A204.1 (cell line): ENCODE data around the gene VANGL1.

ENCODE experiments used
- FAIRE-seq: peaks from 2 replicates; lab custom pipeline; 2012; peaks lifted over from hg19 to GRCh38; lab: Jason Lieb, UNC

VANGL1 gene

GRCh38 chr1:115669002-115669673 is 27.4 kb downstream of the VANGL1 start:
- FAIRE-seq, result no peak

- no peak for FAIRE-seq
Observed at GRCh38 chr1:115669886-115670285, 28.1 kb downstream of the VANGL1 start.

DNA sequence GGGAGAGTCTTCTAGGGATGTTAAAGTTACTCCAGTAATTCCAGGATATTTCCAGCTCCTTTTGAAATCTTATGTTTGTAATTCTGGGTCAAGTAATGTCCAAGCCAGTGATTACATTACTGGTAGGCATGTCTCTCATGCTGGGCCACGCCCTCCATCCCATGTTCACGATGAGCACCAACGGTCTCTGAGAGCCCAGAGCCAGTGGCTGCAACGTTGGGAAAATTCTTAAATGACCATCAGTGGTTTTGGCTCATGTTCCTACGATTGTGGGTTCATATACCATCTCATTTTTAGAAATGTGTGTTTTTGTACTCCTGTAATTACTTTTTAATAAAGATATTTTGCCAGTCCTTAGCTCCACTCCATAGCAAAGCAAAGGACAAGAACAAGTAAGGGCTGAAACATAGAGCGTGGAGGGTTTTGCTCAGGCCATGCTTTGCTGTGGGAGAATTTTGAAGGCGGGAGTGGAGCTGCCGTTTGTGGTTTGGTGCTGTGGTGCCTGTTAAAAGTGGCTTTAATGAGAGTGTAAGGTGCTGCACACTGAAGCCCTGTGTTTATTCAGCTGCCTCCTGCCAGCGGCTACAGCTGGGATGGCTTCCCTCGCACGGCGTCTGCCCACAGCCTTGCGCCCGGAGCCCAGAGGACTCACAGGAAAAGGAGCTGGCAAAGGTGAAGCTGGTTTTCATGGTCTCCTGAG is 28.9 kb downstream of the VANGL1 start:
- FAIRE-seq, result no peak

GRCh38 chr1:115671176-115671934 is 29.6 kb downstream of the VANGL1 start:
- no peak for FAIRE-seq

DNA sequence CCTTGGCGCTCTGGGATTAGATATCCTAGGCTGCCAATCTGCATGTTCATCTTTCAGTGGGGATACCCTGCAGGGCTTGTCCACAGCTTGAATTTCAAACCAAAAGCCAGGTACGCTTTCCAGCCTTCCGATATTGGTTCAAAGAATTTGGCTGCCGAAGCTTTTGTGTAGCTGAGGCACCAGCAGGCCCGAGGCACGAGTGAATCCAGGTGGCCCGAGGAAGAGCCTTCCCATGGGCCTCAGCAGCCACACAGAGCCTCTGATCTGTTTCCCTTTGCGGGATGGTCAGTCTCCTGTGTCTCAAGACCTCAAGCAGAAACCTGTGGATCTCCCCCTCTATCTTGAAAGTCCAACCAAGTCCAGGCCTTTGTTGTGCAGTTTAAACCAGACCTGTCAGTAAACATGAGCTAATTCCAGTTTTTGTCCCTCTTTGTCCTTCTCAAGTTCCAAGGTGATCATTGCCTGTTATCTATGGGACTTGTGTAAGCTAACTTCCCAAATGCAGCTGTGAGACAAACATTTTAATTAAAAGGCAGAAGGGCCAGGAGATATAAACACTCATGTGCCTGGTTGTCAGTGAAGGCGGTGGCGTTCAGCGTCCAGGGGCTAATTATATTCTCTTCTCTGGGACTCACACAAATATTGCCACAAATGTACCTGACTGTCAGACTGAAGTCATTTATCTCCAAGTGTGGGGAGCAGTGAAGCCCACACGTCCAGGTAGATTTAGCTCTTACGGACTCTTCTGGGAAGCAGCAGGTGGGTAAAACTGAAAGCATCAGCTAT is 30.6 kb downstream of the VANGL1 start:
- FAIRE-seq, result no peak

DNA sequence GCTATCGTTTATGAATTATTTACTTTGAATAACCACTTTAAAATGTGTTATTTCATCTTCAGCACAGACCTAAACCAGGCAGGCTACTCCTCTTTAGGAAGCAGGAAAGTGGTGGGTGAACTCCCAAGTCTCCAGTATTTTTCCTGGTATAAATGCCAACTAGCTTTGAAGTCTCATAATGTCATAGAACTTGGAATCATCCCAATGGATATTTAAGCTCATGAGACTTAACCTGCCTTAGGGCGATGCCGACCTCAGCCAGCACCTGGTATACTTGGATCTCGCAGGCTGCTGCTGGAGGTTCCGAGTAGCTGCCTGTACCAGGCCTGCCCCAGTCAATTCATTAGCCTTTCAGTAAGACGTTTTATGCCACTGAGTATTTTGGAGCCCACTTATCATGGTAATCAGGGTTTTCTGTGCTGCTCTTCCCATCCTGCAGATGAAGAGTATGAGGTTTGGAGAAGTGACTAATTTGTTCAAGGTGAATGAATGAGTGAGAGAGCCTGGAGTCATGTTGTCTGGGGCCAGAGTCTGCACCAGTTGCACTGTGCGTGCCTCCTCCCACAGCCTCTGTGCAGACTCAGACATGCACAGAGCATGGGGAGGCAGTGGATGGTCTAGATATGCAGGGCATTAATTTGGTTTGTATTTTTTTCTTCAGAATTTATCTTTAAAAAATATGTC is 34.9 kb downstream of the VANGL1 start:
- FAIRE-seq, result no peak

GRCh38 chr1:115677182-115677555 is 35.4 kb downstream of the VANGL1 start:
- FAIRE-seq, result no peak

DNA sequence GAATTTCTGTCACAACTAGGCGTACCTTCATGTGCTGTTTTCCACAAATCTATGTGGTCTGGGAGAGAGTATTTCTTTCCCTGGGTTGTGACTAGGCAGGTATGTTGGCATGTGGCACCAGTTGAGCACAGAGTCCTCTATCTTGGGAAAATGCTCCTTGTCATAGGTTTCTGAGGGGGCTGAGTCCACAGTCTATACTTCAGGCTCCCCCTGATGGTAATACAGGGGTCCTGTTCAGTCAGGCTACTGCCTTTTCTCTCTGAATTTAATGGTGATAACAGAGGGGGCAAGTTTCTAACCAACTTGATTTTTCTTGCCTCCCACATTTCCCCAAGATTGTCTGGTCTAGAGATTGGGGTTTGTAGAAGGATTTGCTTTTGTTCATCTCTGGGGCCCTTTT is 35.8 kb downstream of the VANGL1 start:
- FAIRE-seq, result no peak

- no peak for FAIRE-seq
Observed at GRCh38 chr1:115678141-115678540, 36.4 kb downstream of the VANGL1 start.

GRCh38 chr1:115679141-115679611 is 37.4 kb downstream of the VANGL1 start:
- no peak for FAIRE-seq

DNA sequence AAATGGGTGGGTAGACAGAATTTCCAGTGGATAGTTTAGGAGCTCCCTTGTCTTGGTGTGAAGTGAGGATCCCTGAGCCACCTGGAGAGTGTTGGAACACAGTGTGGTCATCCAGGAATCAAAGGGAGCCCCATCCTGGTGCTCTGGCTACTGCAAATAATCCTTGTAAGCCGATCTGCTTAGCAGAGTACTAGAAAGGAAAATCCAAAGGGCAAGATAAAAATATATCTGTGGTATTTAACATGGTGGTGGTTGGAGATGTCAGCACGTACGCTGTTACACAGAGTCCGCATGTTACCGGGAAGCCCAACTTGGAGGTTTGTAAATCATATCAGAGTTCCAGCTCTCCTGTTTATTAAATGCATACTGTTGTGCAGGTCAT is 39.0 kb downstream of the VANGL1 start:
- FAIRE-seq, result no peak

DNA sequence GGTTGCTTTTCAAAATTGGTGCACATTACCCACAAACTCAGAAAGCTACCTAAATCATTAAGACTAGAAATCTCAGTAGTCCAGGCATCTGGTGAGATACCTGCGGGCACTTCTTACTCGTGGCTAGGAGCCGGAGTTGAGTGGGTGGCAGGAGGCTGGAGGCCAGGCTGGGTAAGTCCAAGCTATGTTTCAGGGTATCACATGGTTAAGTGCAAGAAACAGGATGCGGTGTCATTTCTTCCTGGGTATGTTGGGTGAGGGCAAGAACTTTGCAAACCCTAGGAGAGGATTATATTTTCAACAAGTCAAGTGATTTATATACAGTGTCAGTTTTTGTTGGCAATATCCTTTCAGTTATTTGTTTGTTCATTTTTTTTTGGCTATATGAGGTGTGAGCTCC is 41.0 kb downstream of the VANGL1 start:
- FAIRE-seq, result no peak

DNA sequence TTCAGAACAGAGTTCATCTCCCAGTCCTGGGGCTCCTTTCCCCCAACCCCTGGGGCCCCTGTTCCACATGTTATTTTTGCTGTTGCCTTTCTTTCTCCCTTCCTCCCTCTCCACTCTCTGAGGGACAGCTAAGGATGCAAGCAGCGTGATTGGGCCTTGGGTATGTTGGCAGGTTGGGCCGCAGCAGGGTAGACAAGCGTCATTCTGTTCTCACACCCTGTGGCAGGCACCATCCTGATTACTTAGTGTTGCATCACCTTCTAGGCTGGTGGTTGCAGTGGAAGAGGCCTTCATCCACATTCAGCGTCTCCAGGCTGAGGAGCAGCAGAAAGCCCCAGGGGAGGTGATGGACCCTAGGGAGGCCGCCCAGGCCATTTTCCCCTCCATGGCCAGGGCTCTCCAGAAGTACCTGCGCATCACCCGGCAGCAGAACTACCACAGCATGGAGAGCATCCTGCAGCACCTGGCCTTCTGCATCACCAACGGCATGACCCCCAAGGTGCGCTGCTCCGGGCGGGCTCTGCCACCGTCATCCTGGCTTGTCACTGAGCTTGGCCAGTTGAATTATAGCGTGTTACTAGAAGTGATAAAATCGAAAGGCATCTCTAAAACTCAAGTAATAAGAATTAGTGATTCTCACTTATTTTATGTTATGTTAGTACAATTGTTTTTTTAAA is 43.4 kb downstream of the VANGL1 start:
- FAIRE-seq, result no peak

- FAIRE-seq, result no peak
Observed at GRCh38 chr1:115687744-115688143, 46.0 kb downstream of the VANGL1 start.

- FAIRE-seq, result no peak
Observed at GRCh38 chr1:115690972-115691371, 49.2 kb downstream of the VANGL1 start.

DNA sequence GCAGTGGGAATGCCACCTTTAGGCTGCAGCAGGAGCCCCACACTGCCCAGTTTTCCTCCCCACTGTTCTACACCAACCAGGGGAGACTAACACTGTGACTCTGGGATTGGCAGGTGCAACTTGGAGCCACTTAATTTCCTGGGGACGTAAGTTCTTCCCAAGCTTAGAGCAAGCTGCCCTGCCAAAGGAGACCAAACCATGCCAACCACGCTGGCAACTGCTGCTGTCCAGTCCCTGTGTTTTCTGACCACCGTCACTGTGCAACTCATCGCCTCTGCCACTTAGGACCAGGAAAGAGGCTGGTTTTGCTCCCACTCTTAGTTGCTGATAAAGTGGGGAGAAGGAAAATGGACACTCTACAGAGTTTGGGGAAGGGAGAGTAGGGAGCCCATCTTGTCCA is 50.5 kb downstream of the VANGL1 start:
- FAIRE-seq, result no peak

- FAIRE-seq, result no peak
Observed at GRCh38 chr1:115694805-115695204, 53.0 kb downstream of the VANGL1 start.

DNA sequence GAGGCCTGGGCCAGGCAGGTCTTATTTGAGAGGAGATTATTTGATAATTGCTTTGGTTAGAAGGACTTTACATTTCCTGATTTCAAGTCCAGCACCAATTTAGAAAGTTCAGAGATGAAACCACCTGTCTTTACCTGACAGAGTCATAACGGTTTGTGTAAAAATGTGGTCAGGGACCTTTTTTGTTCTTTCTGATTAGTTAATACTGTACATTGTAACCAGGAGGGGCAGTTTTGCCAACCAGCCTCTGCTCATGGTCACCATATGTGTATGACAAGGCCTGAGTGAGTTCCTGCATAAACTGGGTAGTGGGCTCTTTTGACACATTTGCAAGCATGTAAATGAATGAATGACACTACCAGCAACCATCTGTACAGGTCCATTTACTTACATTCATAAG is 55.8 kb downstream of the VANGL1 start:
- no peak for FAIRE-seq

DNA sequence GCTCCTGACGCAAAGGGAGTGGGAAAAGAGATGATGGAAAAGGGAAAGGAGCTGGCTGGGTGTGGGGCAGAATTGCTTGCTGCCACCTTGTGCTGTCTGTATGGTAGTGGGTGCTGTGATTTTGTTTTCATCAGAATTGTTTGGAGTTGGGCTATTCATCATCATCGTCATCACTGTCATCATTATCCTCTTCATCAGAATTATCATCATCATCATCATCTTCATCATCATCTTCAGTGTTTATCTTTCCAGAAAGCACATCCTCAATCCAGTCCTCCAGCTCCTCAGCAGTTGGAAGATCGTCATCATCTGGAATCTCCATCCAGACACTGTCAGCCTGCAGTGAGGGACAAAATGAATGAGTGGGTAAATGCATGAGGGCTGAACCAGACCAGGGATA is 59.3 kb downstream of the VANGL1 start:
- FAIRE-seq, result no peak

GRCh38 chr1:115702959-115703358 is 61.2 kb downstream of the VANGL1 start:
- FAIRE-seq, result no peak
